IMR-90 (cell line): ENCODE results near the gene SVBP. TPM values are rescaled to one million over a fixed set of nuclear protein-coding genes. Genes with fewer than 3 reads are reported as not detected.

Experiments
- ATAC-seq: fragments of 200-7000 bp; cut with Tn5 transposase; 2 replicates; pipeline ENCODE4 v1.9.1; 2020; ENCODE audit warnings: low read depth, mild to moderate bottlenecking, moderate library complexity
- BruUV-seq: library from RNA; stranded (reverse); fragments of 400-500 nt; replicated peaks from 2 replicates; lab custom pipeline; 2021; lab: Mats Ljungman, UMichigan
- CTCF ChIA-PET: fragments of 300-600 bp; formaldehyde crosslinking; extraction: SDS; loops from one replicate; lab custom pipeline; 2021; ENCODE audit warnings: antibody characterized with exemption; lab: Yijun Ruan, JAX
- POLR2A ChIA-PET: fragments of 300-600 bp; sonication (Branson Sonifier 250); formaldehyde crosslinking; loops from one replicate; lab custom pipeline; 2022; ENCODE audit warnings: antibody characterized with exemption; ENCODE audit not compliant: unreplicated experiment; lab: Charles Lee
- DNase-seq: peaks from one replicate; pipeline ENCODE4 v3.0.0; 2013
- H2AFZ ChIP-seq: replicated peaks from 2 replicates; pipeline ENCODE3; 2013; ENCODE audit warnings: low read length, mild to moderate bottlenecking; ENCODE audit not compliant: poor library complexity
- H2AK5ac ChIP-seq: 2 replicates; pipeline ENCODE4 v1.6.1; 2013; ENCODE audit warnings: low read depth, low read length, inconsistent platforms
- H2AK9ac ChIP-seq: replicated peaks from 2 replicates; pipeline ENCODE3; 2013; ENCODE audit warnings: mild to moderate bottlenecking, low read depth, low read length, moderate library complexity; ENCODE audit not compliant: poor library complexity
- H2BK120ac ChIP-seq: 2 replicates; pipeline ENCODE4 v1.6.1; 2013; ENCODE audit warnings: low read depth, low read length, inconsistent platforms
- H2BK15ac ChIP-seq: 3 replicates; pipeline ENCODE4 v1.6.1; 2013; ENCODE audit warnings: low read depth, low read length, inconsistent platforms
- H2BK20ac ChIP-seq: 2 replicates; pipeline ENCODE4 v1.6.1; 2013; ENCODE audit warnings: low read depth, mild to moderate bottlenecking, inconsistent platforms, low read length, moderate library complexity
- H2BK5ac ChIP-seq: 2 replicates; pipeline ENCODE4 v1.6.1; 2013; ENCODE audit warnings: mild to moderate bottlenecking, low read depth, low read length, inconsistent platforms; ENCODE audit not compliant: poor library complexity, severe bottlenecking
- H3K14ac ChIP-seq: replicated peaks from 2 replicates; pipeline ENCODE4 v1.6.1; 2013; ENCODE audit warnings: low read depth, low read length, inconsistent platforms
- H3K18ac ChIP-seq: 2 replicates; pipeline ENCODE4 v1.6.1; 2013; ENCODE audit warnings: low read depth, low read length, control low read depth
- H3K23ac ChIP-seq: 2 replicates; pipeline ENCODE4 v1.6.1; 2013; ENCODE audit warnings: low read depth, low read length, inconsistent platforms
- H3K27ac ChIP-seq: 2 replicates; pipeline ENCODE4 v1.5.1; 2013; ENCODE audit warnings: mild to moderate bottlenecking, control low read depth, low read length; ENCODE audit not compliant: insufficient read depth
- H3K27me3 ChIP-seq: 2 replicates; pipeline ENCODE4 v1.6.1; 2013; ENCODE audit warnings: low read length; ENCODE audit not compliant: control insufficient read depth, insufficient read depth
- H3K36me3 ChIP-seq: 2 replicates; pipeline ENCODE4 v1.6.1; 2013; ENCODE audit warnings: low read length, mixed read lengths; ENCODE audit not compliant: control insufficient read depth, insufficient read depth
- H3K4ac ChIP-seq: 2 replicates; pipeline ENCODE4 v1.6.1; 2013; ENCODE audit warnings: low read depth, low read length, inconsistent platforms
- H3K4me1 ChIP-seq: 2 replicates; pipeline ENCODE4 v1.6.1; 2013; ENCODE audit warnings: low read length, mixed read lengths; ENCODE audit not compliant: control insufficient read depth, insufficient read depth
- H3K4me2 ChIP-seq: 2 replicates; pipeline ENCODE4 v1.6.1; 2013; ENCODE audit warnings: low read depth, mild to moderate bottlenecking, control low read depth, low read length, moderate library complexity
- H3K4me3 ChIP-seq: 2 replicates; pipeline ENCODE4 v1.5.1; 2013; ENCODE audit warnings: low read depth, mild to moderate bottlenecking, control low read depth, low read length, moderate library complexity; ENCODE audit not compliant: insufficient read depth
- H3K56ac ChIP-seq: 2 replicates; pipeline ENCODE4 v1.6.1; 2013; ENCODE audit warnings: low read length, inconsistent platforms; ENCODE audit not compliant: insufficient read depth; ENCODE audit errors: extremely low read depth
- H3K79me1 ChIP-seq, 2 experiments: 2 replicates each; pipeline ENCODE4 v1.6.1; 2013; ENCODE audit warnings: low read length in 2 of 2, inconsistent platforms in 1 of 2, low read depth in 1 of 2
- H3K9ac ChIP-seq: 2 replicates; pipeline ENCODE4 v1.6.1; 2013; ENCODE audit warnings: low read depth, low read length, control low read depth
- H3K9me1 ChIP-seq: 2 replicates; pipeline ENCODE4 v1.6.1; 2013; ENCODE audit warnings: low read length, inconsistent platforms; ENCODE audit not compliant: insufficient read depth
- H3K9me3 ChIP-seq: 2 replicates; pipeline ENCODE4 v1.6.1; 2013; ENCODE audit warnings: low read length; ENCODE audit not compliant: control insufficient read depth, insufficient read depth
- H4K20me1 ChIP-seq: 2 replicates; pipeline ENCODE4 v1.6.1; 2013; ENCODE audit warnings: low read length, inconsistent platforms; ENCODE audit not compliant: insufficient read depth
- H4K5ac ChIP-seq: 2 replicates; pipeline ENCODE4 v1.6.1; 2013; ENCODE audit warnings: mild to moderate bottlenecking, low read depth, low read length, control low read depth
- H4K8ac ChIP-seq, 2 experiments: 2 replicates each; pipeline ENCODE4 v1.6.1; 2013; ENCODE audit warnings: low read depth in 2 of 2, low read length in 2 of 2, control low read depth in 1 of 2, inconsistent platforms in 1 of 2
- H4K91ac ChIP-seq: 2 replicates; pipeline ENCODE4 v1.6.1; 2013; ENCODE audit warnings: low read depth, low read length, inconsistent platforms; ENCODE audit not compliant: insufficient read depth
- BHLHE40 ChIP-seq: fragments of 150-350 bp; IDR thresholded peaks from 2 replicates; pipeline ENCODE4 v1.6.1; 2016; ENCODE audit warnings: mild to moderate bottlenecking, low read depth, low read length
- CHD1 ChIP-seq: IDR thresholded peaks from 2 replicates; pipeline ENCODE4 v1.6.1; 2012; ENCODE audit warnings: low read depth, low read length, improper control_type of control experiment
- ELK1 ChIP-seq: fragments of 150-350 bp; IDR thresholded peaks from 2 replicates; pipeline ENCODE4 v1.6.1; 2016; ENCODE audit warnings: low read depth, mild to moderate bottlenecking, low read length, moderate library complexity, borderline replicate concordance
- FOS ChIP-seq: fragments of 150-350 bp; IDR thresholded peaks from 2 replicates; pipeline ENCODE4 v1.6.1; 2016; ENCODE audit warnings: low read depth, low read length
- MAFK ChIP-seq: IDR thresholded peaks from 2 replicates; pipeline ENCODE4 v1.6.1; 2012; ENCODE audit warnings: low read depth, low read length, improper control_type of control experiment
- MAZ ChIP-seq: IDR thresholded peaks from 2 replicates; pipeline ENCODE4 v1.6.1; 2012; ENCODE audit warnings: low read depth, mild to moderate bottlenecking, low read length, improper control_type of control experiment, moderate library complexity, borderline replicate concordance
- MXI1 ChIP-seq: IDR thresholded peaks from 2 replicates; pipeline ENCODE4 v1.6.1; 2012; ENCODE audit warnings: low read depth, mild to moderate bottlenecking, low read length, moderate library complexity, borderline replicate concordance
- NFE2L2 ChIP-seq: fragments of 150-350 bp; IDR thresholded peaks from 2 replicates; pipeline ENCODE4 v1.6.1; 2016; ENCODE audit warnings: low read depth, mild to moderate bottlenecking, low read length
- POLR2A ChIP-seq: IDR thresholded peaks from 2 replicates; pipeline ENCODE4 v1.6.1; 2012; ENCODE audit warnings: mild to moderate bottlenecking, low read depth, low read length
- RAD21 ChIP-seq: IDR thresholded peaks from 2 replicates; pipeline ENCODE4 v1.6.1; 2012; ENCODE audit warnings: low read length, improper control_type of control experiment
- RCOR1 ChIP-seq: IDR thresholded peaks from 2 replicates; pipeline ENCODE4 v1.6.1; 2012; ENCODE audit warnings: mild to moderate bottlenecking, low read length, improper control_type of control experiment; ENCODE audit not compliant: insufficient replicate concordance
- USF2 ChIP-seq: fragments of 150-350 bp; IDR thresholded peaks from 2 replicates; pipeline ENCODE4 v1.6.1; 2017; ENCODE audit warnings: mild to moderate bottlenecking, antibody characterized with exemption, low read length, low read depth
- WGBS, 2 experiments: methylation state at CpG; one replicate each; pipeline versions ENCODE4 v1.1.5 to v1.1.7; 2013; ENCODE audit warnings: missing lambda C conversion rate in 2 of 2; ENCODE audit not compliant: insufficient read length in 1 of 2; ENCODE audit errors: extremely low coverage in 2 of 2; 5-methylcytosine and 5-hydroxymethylcytosine counted together
- dilution Hi-C: fragments of 300-500 bp; cut with HindIII; formaldehyde crosslinking; loops from one replicate; pipeline ENCODE4 v1.14.3; 2018; ENCODE audit warnings: low sequenced_read_pairs; ENCODE audit not compliant: unreplicated experiment
- in situ Hi-C: fragments of 300-500 bp; cut with MboI; formaldehyde crosslinking; loops from 3 replicates; pipeline ENCODE4 v1.14.3; 2019; ENCODE audit warnings: low sequenced_read_pairs, inconsistent platforms, mixed read lengths
- intact Hi-C: fragments of 100-400 bp; cut with micrococcal nuclease; formaldehyde crosslinking; loops from 2 replicates; pipeline ENCODE4 v1.10.0; 2022
- polyA plus RNA-seq, 3 experiments: library from polyadenylated mRNA; depleted of rRNA; stranded (reverse); fragments of >200 nt; gene quantifications; 2 replicates each; pipeline ENCODE4 v1.2.3, GENCODE V29; 2012; ENCODE audit warnings: low replicate concordance in 1 of 3
- total RNA-seq: library from RNA; depleted of rRNA; stranded (reverse); fragments of >200 nt; gene quantifications from 2 replicates; pipeline ENCODE4 v1.2.3, GENCODE V29; 2012
- TF ChIP-seq, protein P1 (sequence below): conservative IDR thresholded peaks from 2 replicates; pipeline ENCODE4 v1.5.1; 2012; ENCODE audit warnings: mild to moderate bottlenecking, low read depth, low read length, improper control_type of control experiment

The SVBP gene
- total and polyA plus RNA-seq, 2 of the 4 experiments (the other 2 are of a cell fraction): 9.7 to 11.5 TPM

DNA sequence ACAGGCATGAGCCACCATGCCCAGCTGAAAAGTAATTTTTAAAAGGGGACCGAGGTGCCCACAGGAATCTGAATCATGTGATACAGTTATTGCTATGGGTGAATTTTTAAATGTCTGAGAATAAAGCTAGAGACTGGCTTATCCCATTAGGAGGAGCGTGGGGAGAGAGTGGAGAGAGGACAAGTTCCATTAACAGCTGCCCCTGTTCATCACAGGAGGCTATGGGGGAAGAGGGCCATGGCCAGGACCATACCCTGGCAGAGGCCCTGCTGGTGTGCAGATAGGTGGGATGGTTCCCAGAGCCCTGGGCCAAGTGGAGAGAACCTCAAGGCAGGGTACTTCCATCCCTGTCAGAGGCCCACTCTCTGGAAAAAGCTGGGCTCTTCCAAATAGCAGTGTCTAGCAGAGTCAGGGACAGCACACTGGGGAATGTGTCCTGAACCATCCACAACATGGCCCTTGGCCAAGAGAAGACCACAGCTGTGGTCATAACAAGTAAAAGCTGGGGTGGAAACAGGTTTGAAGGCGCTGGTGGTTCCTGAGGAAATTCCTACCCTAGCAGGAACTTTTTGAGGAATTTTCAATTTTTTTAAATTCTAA is 15.5 kb upstream of the SVBP start:
- no peak overlapping the region for H2AFZ ChIP-seq
- in situ Hi-C loops (no loop called here), dilution Hi-C loops (no loop called here), intact Hi-C loops (no loop called here)
- no peak overlapping the region for H2BK20ac ChIP-seq
- no peak overlapping the region for H3K4ac ChIP-seq
- no peak overlapping the region for H3K9ac ChIP-seq
- no CpG with 5 or more reads among the region's 3 CpGs for WGBS, 2 experiments
- ATAC-seq (no peak), DNase-seq (no peak)
- no peaks in the 10 kb centered on the region for H3K79me1 ChIP-seq
- no peak overlapping the region for H3K4me3 ChIP-seq
- no peak overlapping the region for H3K18ac ChIP-seq
- H3K4me2 ChIP-seq: no peak overlapping the region
- no peak overlapping the region for H3K23ac ChIP-seq
- no peak for TF ChIP-seq MAFK
- TF ChIP-seq RCOR1: no peak
- TF ChIP-seq POLR2A: no peak
- TF ChIP-seq CHD1: no peak
- TF ChIP-seq USF2: no peak
- TF ChIP-seq BHLHE40: no peak
- no peak for TF ChIP-seq NFE2L2
- TF ChIP-seq ELK1: no peak
- TF ChIP-seq, protein P1, sequence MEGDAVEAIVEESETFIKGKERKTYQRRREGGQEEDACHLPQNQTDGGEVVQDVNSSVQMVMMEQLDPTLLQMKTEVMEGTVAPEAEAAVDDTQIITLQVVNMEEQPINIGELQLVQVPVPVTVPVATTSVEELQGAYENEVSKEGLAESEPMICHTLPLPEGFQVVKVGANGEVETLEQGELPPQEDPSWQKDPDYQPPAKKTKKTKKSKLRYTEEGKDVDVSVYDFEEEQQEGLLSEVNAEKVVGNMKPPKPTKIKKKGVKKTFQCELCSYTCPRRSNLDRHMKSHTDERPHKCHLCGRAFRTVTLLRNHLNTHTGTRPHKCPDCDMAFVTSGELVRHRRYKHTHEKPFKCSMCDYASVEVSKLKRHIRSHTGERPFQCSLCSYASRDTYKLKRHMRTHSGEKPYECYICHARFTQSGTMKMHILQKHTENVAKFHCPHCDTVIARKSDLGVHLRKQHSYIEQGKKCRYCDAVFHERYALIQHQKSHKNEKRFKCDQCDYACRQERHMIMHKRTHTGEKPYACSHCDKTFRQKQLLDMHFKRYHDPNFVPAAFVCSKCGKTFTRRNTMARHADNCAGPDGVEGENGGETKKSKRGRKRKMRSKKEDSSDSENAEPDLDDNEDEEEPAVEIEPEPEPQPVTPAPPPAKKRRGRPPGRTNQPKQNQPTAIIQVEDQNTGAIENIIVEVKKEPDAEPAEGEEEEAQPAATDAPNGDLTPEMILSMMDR: no peak
- TF ChIP-seq MXI1: no peak
- TF ChIP-seq FOS: no peak
- TF ChIP-seq RAD21: no peak
- no peak for TF ChIP-seq MAZ
- no peaks in the 10 kb centered on the region for H3K4me1 ChIP-seq
- H2AK5ac ChIP-seq: no peak overlapping the region
- no TSS peak for BruUV-seq
- no peak overlapping the region for H2AK9ac ChIP-seq
- CTCF ChIA-PET: no interaction called here
- no peaks in the 10 kb centered on the region for H4K20me1 ChIP-seq
- H3K27ac ChIP-seq: no peak overlapping the region
- H4K5ac ChIP-seq: no peak overlapping the region
- H2BK5ac ChIP-seq: no peak overlapping the region
- H4K8ac ChIP-seq: no peak overlapping the region
- H3K36me3 ChIP-seq: peaks cover 12% of the 10 kb centered on the region
- peaks cover 6% of the 10 kb centered on the region for H3K9me1 ChIP-seq
- no peak overlapping the region for H3K14ac ChIP-seq
- H3K56ac ChIP-seq: no peak overlapping the region
- POLR2A ChIA-PET: interaction anchor here (0.7 to 1.0 kb wide), 2 partner anchors 13 to 124 kb away, joined by 6 to 10 read pairs; no protein-coding TSS in a partner anchor
- H3K9me3 ChIP-seq: no peaks in the 10 kb centered on the region
- H3K27me3 ChIP-seq: no peaks in the 10 kb centered on the region
- H2BK15ac ChIP-seq: no peak overlapping the region
- no peak overlapping the region for H4K91ac ChIP-seq
- no peak overlapping the region for H2BK120ac ChIP-seq
